K562 (cell line): Measurements from ENCODE around the gene CHD6. TPM values are rescaled to one million over a fixed set of nuclear protein-coding genes. Genes with fewer than 3 reads are reported as not detected.

Experiments used
- HMGXB4 ChIP-seq: sonication (generic); formaldehyde crosslinking; IDR thresholded peaks from 2 replicates; pipeline ENCODE4 v1.8.1; 2023; ENCODE audit warnings: mild to moderate bottlenecking, missing genetic modification reagents
- HOXB6 ChIP-seq: fragments of 250-450 bp; sonication (Bioruptor Pico); IDR thresholded peaks from 2 replicates; pipeline ENCODE4 v1.5.1; 2022; ENCODE audit warnings: mild to moderate bottlenecking, borderline replicate concordance
- MYBL2 ChIP-seq, 2 experiments: fragments of 450-650 bp in 1 of 2; sonication (generic) in 1 of 2; formaldehyde crosslinking in 1 of 2; IDR thresholded peaks; 2 replicates each; pipeline versions ENCODE4 v1.6.1 to v1.8.1; 2017 to 2022; ENCODE audit warnings: borderline replicate concordance in 1 of 2, inconsistent platforms in 1 of 2, low read depth in 1 of 2, mild to moderate bottlenecking in 1 of 2, missing genetic modification reagents in 1 of 2, moderate library complexity in 1 of 2
- PRDM10 ChIP-seq: fragments of 450-650 bp; IDR thresholded peaks from 2 replicates; pipeline ENCODE4 v1.6.1; 2018; ENCODE audit not compliant: partially characterized antibody
- ZBTB33 ChIP-seq: sonication (generic); formaldehyde crosslinking; IDR thresholded peaks from 2 replicates; pipeline ENCODE4 v1.8.1; 2023; ENCODE audit warnings: mild to moderate bottlenecking, missing genetic modification reagents
- polyA plus RNA-seq, 8 experiments: library from polyadenylated mRNA; depleted of rRNA in 4 of 8; stranded (reverse) in 5 of 8; unstranded in 3 of 8; fragments of >200 nt; fragmentation: Nextera tagmentation in 2 of 8; fragmentation: Illumina TruSeq in 1 of 8; extraction: Ambion mirVana in 2 of 8; extraction: Trizol in 1 of 8; gene quantifications; 2 replicates each; pipeline versions ENCODE4 v1.2.1 to v1.2.3, GENCODE V29; 2011 to 2014; ENCODE audit warnings: inconsistent platforms in 1 of 8, missing spikeins in 1 of 8
- total RNA-seq, 7 experiments: library from RNA; depleted of rRNA in 6 of 7; stranded (reverse); fragments of >200 nt in 6 of 7; fragmentation: Illumina TruSeq in 2 of 7; extraction: Trizol in 2 of 7; gene quantifications; 2 replicates each; pipeline versions ENCODE4 v1.2.1 to v1.2.3, GENCODE V29; 2011 to 2021; ENCODE audit warnings: low replicate concordance in 1 of 7
- TF ChIP-seq, protein P1 (sequence below): sonication (generic); formaldehyde crosslinking; IDR thresholded peaks from 2 replicates; pipeline ENCODE4 v1.8.1; 2023; ENCODE audit warnings: mild to moderate bottlenecking, missing genetic modification reagents, moderate library complexity

Gene CHD6
- total and polyA plus RNA-seq, 9 of the 15 experiments (the other 6 are each of a cell fraction or from before 2014, with no cell fraction given), result 3.9 to 24.2 (median 12.8) TPM

- TF ChIP-seq PRDM10 (no peak), MYBL2 (IDR thresholded peaks at IDR 0.05; ENCODE audit: low read depth) (no peak), MYBL2 (CRISPR knock-in tag; IDR thresholded peaks at IDR 0.05; ENCODE audit: borderline replicate concordance) (no peak), HOXB6 (CRISPR knock-in tag) (no peak), HMGXB4 (no peak), ZBTB33 (no peak)
- TF ChIP-seq, protein P1, sequence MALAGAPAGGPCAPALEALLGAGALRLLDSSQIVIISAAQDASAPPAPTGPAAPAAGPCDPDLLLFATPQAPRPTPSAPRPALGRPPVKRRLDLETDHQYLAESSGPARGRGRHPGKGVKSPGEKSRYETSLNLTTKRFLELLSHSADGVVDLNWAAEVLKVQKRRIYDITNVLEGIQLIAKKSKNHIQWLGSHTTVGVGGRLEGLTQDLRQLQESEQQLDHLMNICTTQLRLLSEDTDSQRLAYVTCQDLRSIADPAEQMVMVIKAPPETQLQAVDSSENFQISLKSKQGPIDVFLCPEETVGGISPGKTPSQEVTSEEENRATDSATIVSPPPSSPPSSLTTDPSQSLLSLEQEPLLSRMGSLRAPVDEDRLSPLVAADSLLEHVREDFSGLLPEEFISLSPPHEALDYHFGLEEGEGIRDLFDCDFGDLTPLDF (CRISPR knock-in tag), result no peak
These were observed 166.0 kb downstream of the CHD6 start (continued) for GRCh38 chr20:41452226-41452625.
